ENCODE data around the gene FRG1. TPM values are rescaled to one million over a fixed set of nuclear protein-coding genes. Genes with fewer than 3 reads are reported as not detected.

The FRG1 gene
- total RNA-seq, 2 experiments from 2014 or later, result 69.4 to 69.6 TPM

Other genes starting within 250 kb of the FRG1 start
- gene FRG2, start 86.4 kb downstream of the FRG1 start, total RNA-seq, result under 1 TPM in 1 of 2 experiments, not detected in 1; 0.10 TPM
- not detected for gene DBET, start 123.6 kb downstream of the FRG1 start, total RNA-seq
- gene DUX4, start 232.9 kb downstream of the FRG1 start, total RNA-seq, result not detected